ENCODE data around the gene PPP2R2C.

GRCh38 chr4:6402566-6403399 is 69.6 kb downstream of the PPP2R2C start:
- TF ChIP-seq CTCF (conservative IDR thresholded peaks at IDR 0.05 in 1 of 2, IDR thresholded peaks at IDR 0.05 in 1 of 2; ENCODE audit: extremely low read depth in 1 of 2, insufficient read depth in 1 of 2, low read depth in 1 of 2, low read length in 2 of 2) = no peak
- TF ChIP-seq EZH2 (IDR thresholded peaks at IDR 0.05; ENCODE audit: borderline replicate concordance, low read length) = no peak

Data from mammary epithelial cell (primary cell).